HG02588 (cell line): Measurements from ENCODE around the gene RNU4-1.
"Not testable (repeated sequence)": the region's sequence is repeated elsewhere in the genome, so short reads cannot be mapped to it uniquely, and the experiment has no call there.

Source experiments
- ATAC-seq: cut with Tn5 transposase; IDR thresholded peaks from one replicate; pipeline ENCODE4 v1.9.1; 2021; ENCODE audit warnings: mild to moderate bottlenecking, moderate library complexity; ENCODE audit not compliant: unreplicated experiment

RNU4-1 gene

GRCh38 chr12:120259418-120260202, 33.4 kb downstream of the RNU4-1 start:
- ATAC-seq, result no peak

DNA sequence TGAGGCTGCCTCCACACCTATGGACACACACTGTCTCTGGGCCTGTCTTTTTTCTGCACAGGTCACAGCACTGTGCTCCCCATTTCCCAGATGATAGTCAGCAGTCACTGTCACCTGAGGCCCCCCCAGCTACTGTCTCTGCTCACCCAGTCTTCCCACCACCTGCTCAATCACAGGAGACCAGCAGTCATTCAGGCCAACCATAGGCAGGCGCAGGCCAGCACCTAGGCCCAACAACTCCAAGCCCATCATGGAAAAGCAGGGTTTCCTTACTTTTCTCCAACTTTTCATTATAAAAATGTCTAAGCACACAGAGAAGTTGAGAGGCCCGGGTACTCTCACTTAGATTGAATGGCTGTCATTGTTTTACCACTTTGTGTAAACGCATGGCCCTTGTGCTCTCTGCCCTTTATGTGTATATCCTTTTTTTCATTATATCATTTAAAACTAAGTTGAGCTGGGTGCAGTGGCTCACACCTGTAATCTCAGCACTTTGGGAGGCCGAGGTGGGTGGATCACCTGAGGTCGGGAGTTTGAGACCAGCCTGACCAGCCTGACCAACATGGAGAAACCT, 34.6 kb downstream of the RNU4-1 start:
- no peak for ATAC-seq

GRCh38 chr12:120257041-120257821, 35.8 kb downstream of the RNU4-1 start:
- ATAC-seq, result no peak

DNA sequence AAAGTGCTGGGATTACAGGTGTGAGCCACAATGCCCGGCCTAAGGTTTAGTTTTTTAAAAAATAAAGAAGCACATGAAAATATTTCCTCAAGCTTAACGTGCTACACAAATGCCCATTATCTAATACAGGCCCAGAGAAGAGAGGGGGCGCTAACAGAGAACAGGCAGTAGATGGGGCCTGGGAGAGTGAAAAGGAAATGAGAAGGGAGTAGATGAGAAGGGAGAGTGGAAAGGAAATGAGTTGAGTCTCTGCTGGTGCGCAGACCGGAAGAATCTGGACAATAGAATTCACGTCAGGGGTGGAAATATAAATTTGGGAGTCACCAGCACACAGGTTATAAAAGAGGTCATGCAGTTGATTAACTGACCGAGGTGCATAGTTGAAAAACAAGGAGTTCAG, 38.2 kb downstream of the RNU4-1 start:
- no peak for ATAC-seq

DNA sequence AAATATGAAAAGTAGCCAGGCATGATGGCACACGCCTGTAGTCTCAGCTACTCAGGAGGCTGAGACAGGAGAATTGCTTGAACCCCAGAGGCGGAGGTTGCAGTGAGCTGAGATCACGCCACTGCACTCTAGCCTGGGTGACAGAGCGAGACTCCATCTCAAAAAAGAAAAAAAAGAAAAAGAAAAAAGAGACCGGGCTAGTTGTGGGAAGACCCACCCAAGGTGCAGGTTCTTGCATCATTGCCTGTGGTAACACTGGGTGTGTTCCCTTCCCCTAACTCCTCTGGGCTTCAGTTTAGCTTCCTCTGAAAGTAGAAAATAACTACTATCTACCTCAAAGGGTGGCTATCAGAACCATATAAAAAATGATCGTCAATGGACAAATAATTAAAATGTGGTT, 39.7 kb downstream of the RNU4-1 start:
- not testable (repeated sequence) for ATAC-seq

- ATAC-seq, result no peak
These were observed 40.7 kb downstream of the RNU4-1 start for GRCh38 chr12:120252071-120252906.

- ATAC-seq, result not testable (repeated sequence)
These were observed 41.5 kb downstream of the RNU4-1 start for GRCh38 chr12:120251364-120252070.

GRCh38 chr12:120249875-120250795, 42.9 kb downstream of the RNU4-1 start:
- no peak for ATAC-seq

- no peak for ATAC-seq
These were observed 43.7 kb downstream of the RNU4-1 start for GRCh38 chr12:120249266-120249874.

DNA sequence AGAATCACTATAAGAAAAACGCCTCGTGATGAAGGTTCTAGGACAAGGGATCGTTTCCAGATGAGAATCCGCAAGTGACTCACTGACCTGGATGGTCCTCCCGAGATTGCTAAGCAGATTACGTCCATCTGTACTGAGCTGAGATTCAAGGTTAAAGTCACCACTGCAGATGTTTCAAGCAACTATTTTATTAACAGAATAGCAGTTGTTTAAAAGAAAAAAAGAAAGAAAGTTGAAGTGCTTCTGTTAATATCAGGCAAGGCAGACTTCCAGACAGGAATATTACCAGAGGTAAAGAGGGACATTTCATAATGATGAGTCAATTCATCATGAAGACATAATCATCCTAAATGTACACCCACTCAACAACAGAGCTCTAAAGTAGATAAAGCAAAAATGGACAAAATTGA, 45.4 kb downstream of the RNU4-1 start:
- no peak for ATAC-seq

GRCh38 chr12:120247183-120247582, 45.9 kb downstream of the RNU4-1 start:
- ATAC-seq, result no peak

GRCh38 chr12:120246705-120247104, 46.3 kb downstream of the RNU4-1 start:
- not testable (repeated sequence) for ATAC-seq
